ENCODE results near the gene ACOX3.
"Not testable (repeated sequence)": the region's sequence is repeated elsewhere in the genome, so short reads cannot be mapped to it uniquely, and the experiment has no call there.

The ACOX3 gene

GRCh38 chr4:8370106-8370787, 70.3 kb downstream of the ACOX3 start:
- DNase-seq: no peak

- no peak for DNase-seq
Measured at GRCh38 chr4:8369426-8370105, 71.0 kb downstream of the ACOX3 start.

GRCh38 chr4:8368998-8369397, 71.5 kb downstream of the ACOX3 start:
- DNase-seq: no peak

- DNase-seq: no peak
Measured at GRCh38 chr4:8368061-8368481, 72.5 kb downstream of the ACOX3 start.

GRCh38 chr4:8366601-8367000, 73.9 kb downstream of the ACOX3 start:
- no peak for DNase-seq

GRCh38 chr4:8365951-8366350, 74.6 kb downstream of the ACOX3 start:
- DNase-seq: no peak

- DNase-seq: no peak
Measured at GRCh38 chr4:8365353-8365752, 75.2 kb downstream of the ACOX3 start.

GRCh38 chr4:8364848-8365350, 75.6 kb downstream of the ACOX3 start:
- no peak for DNase-seq

GRCh38 chr4:8364141-8364540, 76.4 kb downstream of the ACOX3 start:
- DNase-seq: no peak

- no peak for DNase-seq
Measured at GRCh38 chr4:8362483-8362882, 78.0 kb downstream of the ACOX3 start.

GRCh38 chr4:8359193-8359592, 81.3 kb downstream of the ACOX3 start:
- no peak for DNase-seq

GRCh38 chr4:8356856-8357255, 83.7 kb downstream of the ACOX3 start:
- no peak for DNase-seq

- DNase-seq: no peak
Measured at GRCh38 chr4:8355864-8356565, 84.5 kb downstream of the ACOX3 start.

- no peak for DNase-seq
Measured at GRCh38 chr4:8355306-8355705, 85.2 kb downstream of the ACOX3 start.

- DNase-seq: no peak
Measured at GRCh38 chr4:8353912-8354453, 86.5 kb downstream of the ACOX3 start.

- DNase-seq: no peak
Measured at GRCh38 chr4:8353158-8353669, 87.3 kb downstream of the ACOX3 start.

- DNase-seq: no peak
Measured at GRCh38 chr4:8352368-8353157, 88.0 kb downstream of the ACOX3 start.

GRCh38 chr4:8351931-8352367, 88.6 kb downstream of the ACOX3 start:
- no peak for DNase-seq

GRCh38 chr4:8350841-8351461, 89.6 kb downstream of the ACOX3 start:
- no peak for DNase-seq

GRCh38 chr4:8350352-8350751, 90.2 kb downstream of the ACOX3 start:
- DNase-seq: no peak

- no peak for DNase-seq
Measured at GRCh38 chr4:8349664-8350236, 90.8 kb downstream of the ACOX3 start.

- DNase-seq: not testable (repeated sequence)
Measured at GRCh38 chr4:8349236-8349635, 91.3 kb downstream of the ACOX3 start.

Data from NCI-H446 treated with DMSO at 0.1 percent for 48 hours (cell line).